ENCODE data around the gene NFATC1.

NFATC1 gene

GRCh38 chr18:79572848-79573451 lies 177.2 kb downstream of the NFATC1 start:
- no peak for DNase-seq (ENCODE audit: low read depth, low spot score)

GRCh38 chr18:79573921-79574491 lies 178.3 kb downstream of the NFATC1 start:
- DNase-seq (ENCODE audit: low read depth, low spot score), result no peak

GRCh38 chr18:79574938-79575525 lies 179.3 kb downstream of the NFATC1 start:
- DNase-seq (ENCODE audit: low read depth, low spot score), result no peak

GRCh38 chr18:79575891-79576685 lies 180.4 kb downstream of the NFATC1 start:
- DNase-seq (ENCODE audit: low read depth, low spot score), result peak; percentile 54

GRCh38 chr18:79576686-79577351 lies 181.1 kb downstream of the NFATC1 start:
- DNase-seq (ENCODE audit: low read depth, low spot score), result no peak

GRCh38 chr18:79577451-79578395 lies 182.0 kb downstream of the NFATC1 start:
- no peak for DNase-seq (ENCODE audit: low read depth, low spot score)

GRCh38 chr18:79578396-79579260 lies 182.9 kb downstream of the NFATC1 start:
- DNase-seq (ENCODE audit: low read depth, low spot score), result no peak

All from ELF-1 (cell line).